Measurements from ENCODE around the gene GPATCH2L. TPM values are rescaled to one million over a fixed set of nuclear protein-coding genes. Genes with fewer than 3 reads are reported as not detected.

The GPATCH2L gene
- total RNA-seq, 1 donor, result 59.2 TPM

DNA sequence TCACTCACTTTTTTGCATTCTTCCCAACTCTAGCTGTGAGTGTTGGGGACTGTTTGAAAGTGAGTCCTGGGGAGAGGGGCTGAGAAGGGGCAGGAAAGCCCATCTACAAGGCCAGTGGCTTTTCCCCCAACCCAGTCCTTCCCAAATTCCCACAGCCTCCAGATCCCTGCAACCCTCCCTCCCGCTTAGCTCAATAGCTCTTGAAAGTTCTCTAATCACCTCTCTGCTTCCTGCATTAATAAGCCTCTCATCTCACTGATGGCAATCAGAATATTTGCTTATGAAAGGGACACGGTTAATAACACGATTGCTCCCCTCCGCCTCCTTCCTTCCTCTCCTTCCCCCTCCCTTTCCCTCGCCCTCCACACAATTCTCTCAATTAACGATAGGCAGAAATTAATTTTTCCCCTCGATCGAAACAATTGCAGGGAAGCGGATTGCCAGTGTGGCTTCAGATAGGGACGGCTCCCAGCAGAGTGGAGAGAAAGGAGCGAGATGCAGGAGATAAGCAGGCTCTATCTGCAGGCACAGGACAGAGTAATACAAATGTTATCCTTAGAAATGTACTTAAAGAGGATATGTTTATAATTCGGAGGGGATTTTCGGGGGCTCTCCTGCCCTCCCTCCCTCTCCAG, 15.1 kb upstream of the GPATCH2L start:
- DNase-seq (ENCODE audit: low read depth), result no peak
- no peak overlapping the region for H3K4me3 ChIP-seq (ENCODE audit: low read depth, low read length)
- TF ChIP-seq, protein P1, sequence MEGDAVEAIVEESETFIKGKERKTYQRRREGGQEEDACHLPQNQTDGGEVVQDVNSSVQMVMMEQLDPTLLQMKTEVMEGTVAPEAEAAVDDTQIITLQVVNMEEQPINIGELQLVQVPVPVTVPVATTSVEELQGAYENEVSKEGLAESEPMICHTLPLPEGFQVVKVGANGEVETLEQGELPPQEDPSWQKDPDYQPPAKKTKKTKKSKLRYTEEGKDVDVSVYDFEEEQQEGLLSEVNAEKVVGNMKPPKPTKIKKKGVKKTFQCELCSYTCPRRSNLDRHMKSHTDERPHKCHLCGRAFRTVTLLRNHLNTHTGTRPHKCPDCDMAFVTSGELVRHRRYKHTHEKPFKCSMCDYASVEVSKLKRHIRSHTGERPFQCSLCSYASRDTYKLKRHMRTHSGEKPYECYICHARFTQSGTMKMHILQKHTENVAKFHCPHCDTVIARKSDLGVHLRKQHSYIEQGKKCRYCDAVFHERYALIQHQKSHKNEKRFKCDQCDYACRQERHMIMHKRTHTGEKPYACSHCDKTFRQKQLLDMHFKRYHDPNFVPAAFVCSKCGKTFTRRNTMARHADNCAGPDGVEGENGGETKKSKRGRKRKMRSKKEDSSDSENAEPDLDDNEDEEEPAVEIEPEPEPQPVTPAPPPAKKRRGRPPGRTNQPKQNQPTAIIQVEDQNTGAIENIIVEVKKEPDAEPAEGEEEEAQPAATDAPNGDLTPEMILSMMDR (IDR thresholded peaks at IDR 0.05; ENCODE audit: insufficient read depth, low read depth, low read length), result no peak

GRCh38 chr14:76138119-76138757, 13.5 kb upstream of the GPATCH2L start:
- no peak for DNase-seq (ENCODE audit: low read depth)
- TF ChIP-seq, protein P1 (IDR thresholded peaks at IDR 0.05; ENCODE audit: insufficient read depth, low read depth, low read length), result no peak
- H3K4me3 ChIP-seq (ENCODE audit: low read depth, low read length), result no peak overlapping the region

DNA sequence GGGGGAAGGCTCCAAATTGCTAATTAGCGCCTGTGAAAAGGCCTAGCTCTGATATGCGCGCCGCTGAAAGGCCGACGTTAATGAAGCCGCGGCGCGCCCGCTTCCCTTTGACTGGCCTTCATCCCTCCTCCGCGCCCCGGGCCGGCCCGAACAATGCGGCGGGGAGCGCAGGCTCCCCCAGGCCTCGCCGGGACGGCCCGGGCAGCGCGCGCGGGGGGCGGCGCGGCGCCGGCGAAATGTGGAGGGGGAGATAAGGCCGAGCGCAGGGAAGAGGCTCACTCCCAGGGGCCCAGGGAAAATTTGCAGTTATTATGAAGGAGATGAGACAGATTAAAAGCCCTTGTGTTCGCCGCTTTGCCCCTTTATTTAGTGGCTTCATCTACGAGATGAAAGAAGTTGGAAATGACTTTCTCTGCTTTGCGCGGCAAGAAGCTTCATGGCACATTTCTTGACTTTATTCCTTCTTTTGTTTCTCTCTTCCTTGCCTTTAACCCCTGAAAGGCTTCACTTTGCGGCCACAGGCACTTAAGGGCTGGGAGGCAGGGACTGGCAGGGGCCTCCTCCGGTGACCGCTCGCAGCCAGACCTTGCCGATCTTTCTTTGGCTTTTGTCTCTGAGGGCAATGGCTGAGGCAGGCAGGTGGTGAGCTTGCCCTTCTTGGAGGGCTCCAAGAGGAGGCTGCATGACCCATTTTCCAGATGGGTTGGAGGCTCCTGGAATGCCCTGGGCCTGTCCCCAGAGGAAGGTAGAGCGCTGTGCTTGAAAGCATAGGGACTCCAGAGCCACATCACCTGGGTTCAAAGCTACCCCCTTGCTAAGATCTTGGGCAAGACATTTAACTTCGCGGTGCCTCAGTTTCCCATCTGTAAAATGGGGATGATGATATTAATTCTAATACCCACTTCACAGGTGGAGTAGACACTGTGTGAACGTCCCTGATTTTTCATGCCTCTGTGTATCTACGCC, 12.7 kb upstream of the GPATCH2L start:
- no peak overlapping the region for H3K4me3 ChIP-seq (ENCODE audit: low read depth, low read length)
- no peak for DNase-seq (ENCODE audit: low read depth)
- TF ChIP-seq, protein P1 (IDR thresholded peaks at IDR 0.05; ENCODE audit: insufficient read depth, low read depth, low read length), result no peak

- TF ChIP-seq, protein P1 (IDR thresholded peaks at IDR 0.05; ENCODE audit: insufficient read depth, low read depth, low read length), result no peak
- no peak for DNase-seq (ENCODE audit: low read depth)
- no peak overlapping the region for H3K4me3 ChIP-seq (ENCODE audit: low read depth, low read length)
Measured at GRCh38 chr14:76143642-76144041, 8.1 kb upstream of the GPATCH2L start.

DNA sequence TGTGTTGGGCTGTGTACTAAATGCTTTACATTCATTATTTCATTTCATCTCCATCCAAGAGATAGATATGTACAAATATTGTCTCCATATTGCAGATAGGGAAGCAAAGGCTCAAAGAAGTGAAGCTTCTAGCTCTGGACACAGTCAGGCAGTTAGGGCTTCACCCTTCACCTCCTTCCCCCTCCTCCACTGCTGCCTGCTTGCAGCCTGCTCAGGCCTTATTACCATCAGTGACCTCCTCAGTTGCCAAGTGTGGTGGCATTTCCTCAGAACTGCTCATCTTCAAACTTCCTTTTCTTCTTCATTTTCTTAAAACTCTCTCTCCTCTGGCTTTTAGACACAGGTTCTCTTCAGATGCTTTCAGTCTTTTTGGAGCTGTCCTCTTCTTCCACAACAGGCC, 4.7 kb upstream of the GPATCH2L start:
- TF ChIP-seq, protein P1 (IDR thresholded peaks at IDR 0.05; ENCODE audit: insufficient read depth, low read depth, low read length), result no peak

DNA sequence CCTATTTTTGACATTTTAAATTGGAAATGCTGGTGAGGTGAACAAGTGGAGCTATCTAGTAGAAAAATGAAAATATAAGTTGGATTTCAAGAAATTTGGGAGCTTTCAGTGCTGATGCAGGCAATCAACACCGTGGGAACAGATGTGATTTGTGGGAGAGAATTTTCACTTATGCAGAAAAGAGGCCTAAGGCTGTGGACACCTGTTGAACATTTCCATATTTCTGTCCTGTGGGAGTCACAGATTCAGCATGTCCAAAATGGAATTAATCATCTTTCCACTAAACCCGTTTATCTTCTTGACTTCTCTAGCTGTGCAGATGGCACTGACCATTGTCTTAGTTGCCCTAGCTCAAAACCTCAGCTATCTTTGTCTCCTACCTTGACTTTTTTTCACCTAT, 2.5 kb upstream of the GPATCH2L start:
- TF ChIP-seq, protein P1 (IDR thresholded peaks at IDR 0.05; ENCODE audit: insufficient read depth, low read depth, low read length), result no peak
- DNase-seq (ENCODE audit: low read depth), result no peak
- H3K4me3 ChIP-seq (ENCODE audit: low read depth, low read length), result no peak overlapping the region

More for the DNA sequence above, 4.7 kb upstream of the GPATCH2L start:
- no peak for DNase-seq (ENCODE audit: low read depth)
- H3K4me3 ChIP-seq (ENCODE audit: low read depth, low read length), result no peak overlapping the region
